Measurements from ENCODE around the gene RAD1. TPM values are rescaled to one million over a fixed set of nuclear protein-coding genes. Genes with fewer than 3 reads are reported as not detected.

RAD1 gene
- total RNA-seq, 1 experiment from 2014 or later = 24.8 TPM

DNA sequence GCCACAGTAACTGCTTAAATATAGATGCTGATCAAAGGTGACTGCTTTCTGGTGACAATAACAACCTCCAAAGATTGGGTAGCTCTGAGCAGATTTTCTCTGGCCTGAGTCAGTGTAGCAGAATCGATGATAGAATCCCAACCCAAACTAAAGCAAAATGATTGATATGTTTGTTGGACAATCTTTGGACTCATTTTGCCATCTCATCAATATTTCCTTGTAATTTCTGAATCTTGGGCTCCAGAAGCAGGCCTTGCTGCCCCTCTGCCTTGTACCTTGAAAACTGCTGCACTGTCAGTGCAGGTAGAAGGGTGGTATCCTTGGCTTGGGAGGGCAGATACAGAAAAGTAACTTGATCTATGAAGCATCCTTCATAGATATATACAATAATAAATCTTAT, 57.4 kb downstream of the RAD1 start:
- H3K4me2 ChIP-seq (ENCODE audit: low read length) = no peak overlapping the region
- no peak overlapping the region for H3K9ac ChIP-seq (ENCODE audit: low read length)
- H3K27ac ChIP-seq (ENCODE audit: low read depth, low read length) = no peak overlapping the region
- no peak overlapping the region for H2AFZ ChIP-seq (ENCODE audit: low read depth, low read length, poor library complexity, severe bottlenecking)
- no peaks in the 10 kb centered on the region for H3K79me2 ChIP-seq (ENCODE audit: insufficient read depth, low read length)
- ChIA-PET POLR2A (no interaction called here), CTCF (no interaction called here), RAD21 (ENCODE audit: low non-redundant PET in 1 of 2, low total read pairs in 2 of 2, uncharacterized antibody in 2 of 2, unreplicated experiment in 2 of 2) (no interaction called here)
- no TSS peak for BruUV-seq (replicated peaks)
- DNase-seq (ENCODE audit: low read depth, low spot score) = no peak
- no peaks in the 10 kb centered on the region for H3K9me2 ChIP-seq (ENCODE audit: insufficient read depth)
- no peaks in the 10 kb centered on the region for H4K20me1 ChIP-seq (ENCODE audit: insufficient read depth)
- intact Hi-C loops (cut with micrococcal nuclease) = no loop called here
- H3K9me3 ChIP-seq (ENCODE audit: control insufficient read depth in 1 of 2, insufficient read depth in 1 of 2, low read depth in 1 of 2, low read length in 2 of 2) = no peaks in the 10 kb centered on the region
- no peak for ATAC-seq
- no peaks in the 10 kb centered on the region; a peak in 1 of 4 replicates for H3K36me3 ChIP-seq (ENCODE audit: control insufficient read depth in 1 of 2, insufficient read depth in 2 of 2, low read length in 2 of 2)
- H3K27me3 ChIP-seq (ENCODE audit: insufficient read depth, low read length) = no peaks in the 10 kb centered on the region
- no peaks in the 10 kb centered on the region for H3K4me1 ChIP-seq (ENCODE audit: control insufficient read depth in 1 of 2, insufficient read depth in 2 of 2, low read length in 2 of 2)
- no peak for TF ChIP-seq CBX3 (IDR thresholded peaks at IDR 0.05; ENCODE audit: low read depth)
- TF ChIP-seq POLR2AphosphoS5 (IDR thresholded peaks at IDR 0.05; ENCODE audit: low read depth, low read length) = no peak
- TF ChIP-seq SP1 (IDR thresholded peaks at IDR 0.05; ENCODE audit: low read depth) = no peak
- TF ChIP-seq RAD21 (IDR thresholded peaks at IDR 0.05; ENCODE audit: low read depth) = no peak
- TF ChIP-seq ZFX (IDR thresholded peaks at IDR 0.05) = no peak
- no peak for TF ChIP-seq TCF7L2 (IDR thresholded peaks at IDR 0.05; ENCODE audit: borderline replicate concordance, extremely low read depth, insufficient read depth, insufficient read length)
- TF ChIP-seq EZH2 (IDR thresholded peaks at IDR 0.05) = no peak
- no peak for TF ChIP-seq POLR2A (IDR thresholded peaks at IDR 0.05; ENCODE audit: borderline replicate concordance, extremely low read depth, insufficient read depth, insufficient read length)
- TF ChIP-seq EZH2phosphoT487 (IDR thresholded peaks at IDR 0.05; ENCODE audit: borderline replicate concordance) = no peak
- no peak for TF ChIP-seq SIN3A (IDR thresholded peaks at IDR 0.05; ENCODE audit: low read depth)
- TF ChIP-seq, protein P1, sequence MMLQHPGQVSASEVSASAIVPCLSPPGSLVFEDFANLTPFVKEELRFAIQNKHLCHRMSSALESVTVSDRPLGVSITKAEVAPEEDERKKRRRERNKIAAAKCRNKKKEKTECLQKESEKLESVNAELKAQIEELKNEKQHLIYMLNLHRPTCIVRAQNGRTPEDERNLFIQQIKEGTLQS (IDR thresholded peaks at IDR 0.05) = no peak
- TF ChIP-seq ZNF274 (IDR thresholded peaks at IDR 0.05; ENCODE audit: low read depth, low read length) = no peak
- TF ChIP-seq SRF (IDR thresholded peaks at IDR 0.05; ENCODE audit: low read depth) = no peak
- H3K4me3 ChIP-seq (replicated peaks in 1 of 2; ENCODE audit: low read depth in 1 of 2, low read length in 2 of 2) = no peak overlapping the region

- RAD21 ChIA-PET (ENCODE audit: low non-redundant PET in 1 of 2, low total read pairs in 2 of 2, uncharacterized antibody in 2 of 2, unreplicated experiment in 2 of 2) = no interaction called here
Measured at GRCh38 chr5:34857161-34857560, 58.1 kb downstream of the RAD1 start.

More at GRCh38 chr5:34857161-34857560, 58.1 kb downstream of the RAD1 start:
- Histone ChIP-seq H3K4me1 (ENCODE audit: control insufficient read depth in 1 of 2, insufficient read depth in 2 of 2, low read length in 2 of 2) (no peaks in the 10 kb centered on the region), H3K79me2 (ENCODE audit: insufficient read depth, low read length) (no peaks in the 10 kb centered on the region), H4K20me1 (ENCODE audit: insufficient read depth) (no peaks in the 10 kb centered on the region), H2AFZ (ENCODE audit: low read depth, low read length, poor library complexity, severe bottlenecking) (no peak overlapping the region), H3K4me3 (replicated peaks in 1 of 2; ENCODE audit: low read depth in 1 of 2, low read length in 2 of 2) (no peak overlapping the region), H3K27ac (ENCODE audit: low read depth, low read length) (no peak overlapping the region), H3K36me3 (ENCODE audit: control insufficient read depth in 1 of 2, insufficient read depth in 2 of 2, low read length in 2 of 2) (no peaks in the 10 kb centered on the region; a peak in 1 of 4 replicates), H3K9me2 (ENCODE audit: insufficient read depth) (no peaks in the 10 kb centered on the region), H3K9me3 (ENCODE audit: control insufficient read depth in 1 of 2, insufficient read depth in 1 of 2, low read depth in 1 of 2, low read length in 2 of 2) (no peaks in the 10 kb centered on the region), H3K9ac (ENCODE audit: low read length) (no peak overlapping the region), H3K27me3 (ENCODE audit: insufficient read depth, low read length) (no peaks in the 10 kb centered on the region), H3K4me2 (ENCODE audit: low read length) (no peak overlapping the region)
- DNase-seq (ENCODE audit: low read depth, low spot score) (no peak), ATAC-seq (no peak)
- no peak for TF ChIP-seq CTCF (IDR thresholded peaks at IDR 0.05 in 2 of 3, conservative IDR thresholded peaks at IDR 0.05 in 1 of 3; ENCODE audit: borderline replicate concordance in 1 of 3, insufficient read depth in 1 of 3, low read depth in 2 of 3, low read length in 2 of 3)
- no peak for TF ChIP-seq CEBPB (IDR thresholded peaks at IDR 0.05; ENCODE audit: low read depth)
- TF ChIP-seq POLR2A (IDR thresholded peaks at IDR 0.05; ENCODE audit: borderline replicate concordance, extremely low read depth, insufficient read depth, insufficient read length) = no peak
- TF ChIP-seq, protein P2, sequence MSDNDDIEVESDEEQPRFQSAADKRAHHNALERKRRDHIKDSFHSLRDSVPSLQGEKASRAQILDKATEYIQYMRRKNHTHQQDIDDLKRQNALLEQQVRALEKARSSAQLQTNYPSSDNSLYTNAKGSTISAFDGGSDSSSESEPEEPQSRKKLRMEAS (IDR thresholded peaks at IDR 0.05) = no peak
- no peak for TF ChIP-seq POLR2AphosphoS5 (IDR thresholded peaks at IDR 0.05; ENCODE audit: low read depth, low read length)
- CTCF ChIA-PET = no interaction called here
- POLR2A ChIA-PET = no interaction called here
- no TSS peak for BruUV-seq (replicated peaks)
- intact Hi-C loops (cut with micrococcal nuclease) = no loop called here

Measured in HCT116 (cell line).